GM12878 (cell line): ENCODE data around the gene HOXD12. TPM values are rescaled to one million over a fixed set of nuclear protein-coding genes. Genes with fewer than 3 reads are reported as not detected.

Experiments used
- ATAC-seq: fragments of 200-7000 bp; cut with Tn5 transposase; 3 replicates; pipeline ENCODE4 v1.9.1; 2020; ENCODE audit warnings: mild to moderate bottlenecking, moderate library complexity
- BruUV-seq: library from RNA; stranded (reverse); fragments of 400-500 nt; replicated peaks from 2 replicates; lab custom pipeline; 2021; lab: Mats Ljungman, UMichigan
- CTCF ChIA-PET: fragments of 300-600 bp; sonication (Branson Sonifier 250); formaldehyde crosslinking; extraction: SDS; loops from one replicate; lab custom pipeline; 2021; ENCODE audit warnings: inconsistent platforms; lab: Yijun Ruan, JAX
- POLR2A ChIA-PET: fragments of 350-600 bp; formaldehyde crosslinking; extraction: SDS; loops from one replicate; lab custom pipeline; 2021; ENCODE audit warnings: inconsistent platforms; lab: Charles Lee
- RAD21 ChIA-PET: fragments of 300-600 bp; sonication (Branson Sonifier 250); formaldehyde crosslinking; loops from one replicate; lab custom pipeline; 2023; ENCODE audit warnings: antibody characterized with exemption; ENCODE audit not compliant: unreplicated experiment; lab: Charles Lee
- SMC1A ChIA-PET: fragments of 300-600 bp; sonication (Branson Sonifier 250); formaldehyde crosslinking; loops from one replicate; lab custom pipeline; 2023; ENCODE audit not compliant: unreplicated experiment, uncharacterized antibody; lab: Charles Lee
- DNase-seq: peaks from one replicate; pipeline ENCODE4 v3.0.0-alpha.2; 2011; ENCODE audit warnings: low read depth, low spot score
- FAIRE-seq: peaks from 3 replicates; lab custom pipeline; 2011; peaks lifted over from hg19 to GRCh38; lab: Jason Lieb, UNC
- H2AFZ ChIP-seq: 2 replicates; pipeline ENCODE4 v1.6.0; 2011; ENCODE audit warnings: low read depth, low read length, control low read depth; ENCODE audit not compliant: control insufficient read depth
- H3K27ac ChIP-seq: 2 replicates; pipeline ENCODE4 v1.5.1; 2011; ENCODE audit warnings: control low read depth; ENCODE audit not compliant: control insufficient read depth, insufficient read depth
- H3K27me3 ChIP-seq, 2 experiments: replicated peaks in 1 of 2; 2 replicates each; pipeline versions ENCODE4 v1.6.0 to v1.6.1; 2011; ENCODE audit warnings: low read length in 1 of 2; ENCODE audit not compliant: control insufficient read depth in 2 of 2, insufficient read depth in 2 of 2
- H3K36me3 ChIP-seq, 2 experiments: 2 replicates each; pipeline ENCODE4 v1.5.1; 2011; ENCODE audit warnings: low read length in 1 of 2; ENCODE audit not compliant: control insufficient read depth in 2 of 2, insufficient read depth in 2 of 2
- H3K4me1 ChIP-seq: 2 replicates; pipeline ENCODE4 v1.6.1; 2011; ENCODE audit warnings: mild to moderate bottlenecking, low read length, moderate library complexity, mixed read lengths; ENCODE audit not compliant: control insufficient read depth, insufficient read depth
- H3K4me2 ChIP-seq: 2 replicates; pipeline ENCODE4 v1.6.0; 2011; ENCODE audit warnings: control low read depth; ENCODE audit not compliant: control insufficient read depth, insufficient read depth
- H3K4me3 ChIP-seq: fragments of 200-600 bp; sonication (generic); 2 replicates; pipeline ENCODE4 v1.5.1; 2016
- H3K79me2 ChIP-seq: 2 replicates; pipeline ENCODE4 v1.6.0; 2011; ENCODE audit warnings: low read length; ENCODE audit not compliant: control insufficient read depth, insufficient read depth
- H3K9ac ChIP-seq: 2 replicates; pipeline ENCODE4 v1.8.0; 2011; ENCODE audit warnings: low read length, control low read depth, mixed read lengths; ENCODE audit not compliant: control insufficient read depth, insufficient read depth
- H3K9me3 ChIP-seq: replicated peaks from 3 replicates; pipeline ENCODE4 v1.5.1; 2011; ENCODE audit warnings: mild to moderate bottlenecking, low read length; ENCODE audit not compliant: control insufficient read depth, insufficient read depth
- H4K20me1 ChIP-seq: 2 replicates; pipeline ENCODE4 v1.6.0; 2011; ENCODE audit not compliant: control insufficient read depth, insufficient read depth
- NFYA ChIP-seq: IDR thresholded peaks from 2 replicates; pipeline ENCODE4 v1.6.1; 2011; ENCODE audit warnings: low read depth, mild to moderate bottlenecking, low read length, improper control_type of control experiment, borderline replicate concordance
- SIN3A ChIP-seq: IDR thresholded peaks from 2 replicates; pipeline ENCODE4 v1.6.1; 2012; ENCODE audit warnings: low read depth, low read length, improper control_type of control experiment
- SREBF1 ChIP-seq: IDR thresholded peaks from 2 replicates; pipeline ENCODE4 v1.6.1; 2012; ENCODE audit warnings: mild to moderate bottlenecking, low read length
- WRNIP1 ChIP-seq: IDR thresholded peaks from 2 replicates; pipeline ENCODE4 v1.6.1; 2011; ENCODE audit warnings: low read depth, low read length, improper control_type of control experiment, borderline replicate concordance
- ZBED1 ChIP-seq: IDR thresholded peaks from 2 replicates; pipeline ENCODE4 v1.6.1; 2016; ENCODE audit warnings: borderline replicate concordance
- ZBTB11 ChIP-seq: fragments of 450-650 bp; formaldehyde crosslinking; IDR thresholded peaks from 2 replicates; pipeline ENCODE4 v1.5.0; 2022; ENCODE audit warnings: mild to moderate bottlenecking, missing genetic modification characterization
- WGBS: methylation state at CpG from one replicate; pipeline ENCODE4 v1.1.6; 2016; ENCODE audit warnings: low lambda C conversion rate; ENCODE audit not compliant: insufficient replicate concordance, insufficient coverage; ENCODE audit errors: missing lambda C conversion rate; 5-methylcytosine and 5-hydroxymethylcytosine counted together
- in situ Hi-C: fragments of 300-500 bp; cut with MboI; formaldehyde crosslinking; loops from 9 replicates; pipeline ENCODE4 v1.14.3; 2018; ENCODE audit warnings: mixed read lengths
- intact Hi-C: fragments of 100-400 bp; cut with micrococcal nuclease; formaldehyde crosslinking; loops from one replicate; pipeline ENCODE4 v1.14.2; 2022; ENCODE audit not compliant: unreplicated experiment
- polyA plus RNA-seq, 11 experiments: library from polyadenylated mRNA; depleted of rRNA in 4 of 11; unstranded in 6 of 11; stranded (reverse) in 5 of 11; fragments of >200 nt; fragmentation: Nextera tagmentation in 4 of 11; fragmentation: Illumina TruSeq in 1 of 11; extraction: Ambion mirVana in 4 of 11; extraction: Trizol in 1 of 11; gene quantifications; 1 replicate in 1 of 11; 2 replicates in 10 of 11; pipeline versions ENCODE4 v1.2.1 to v1.2.3, GENCODE V29; 2011 to 2016; ENCODE audit warnings: inconsistent platforms in 2 of 11, missing spikeins in 2 of 11, low read depth in 1 of 11
- total RNA-seq, 4 experiments: library from RNA; depleted of rRNA in 3 of 4; stranded (reverse); fragments of >200 nt in 3 of 4; fragmentation: Illumina TruSeq in 1 of 4; extraction: Trizol in 1 of 4; gene quantifications; 2 replicates each; pipeline versions ENCODE4 v1.2.1 to v1.2.3, GENCODE V29; 2013 to 2021
- TF ChIP-seq, protein P1 (sequence below): fragments of 450-650 bp; formaldehyde crosslinking; IDR thresholded peaks from 2 replicates; pipeline ENCODE4 v1.4.0; 2022; ENCODE audit warnings: mild to moderate bottlenecking, moderate library complexity
- TF ChIP-seq, protein P2 (sequence below): fragments of 150-350 bp; IDR thresholded peaks from 2 replicates; pipeline ENCODE4 v1.6.1; 2014; ENCODE audit warnings: mild to moderate bottlenecking, low read depth, low read length

The HOXD12 gene
- total and polyA plus RNA-seq, 10 of the 15 experiments (the other 5 are each of a cell fraction or from before 2014, with no cell fraction given) = not detected

DNA sequence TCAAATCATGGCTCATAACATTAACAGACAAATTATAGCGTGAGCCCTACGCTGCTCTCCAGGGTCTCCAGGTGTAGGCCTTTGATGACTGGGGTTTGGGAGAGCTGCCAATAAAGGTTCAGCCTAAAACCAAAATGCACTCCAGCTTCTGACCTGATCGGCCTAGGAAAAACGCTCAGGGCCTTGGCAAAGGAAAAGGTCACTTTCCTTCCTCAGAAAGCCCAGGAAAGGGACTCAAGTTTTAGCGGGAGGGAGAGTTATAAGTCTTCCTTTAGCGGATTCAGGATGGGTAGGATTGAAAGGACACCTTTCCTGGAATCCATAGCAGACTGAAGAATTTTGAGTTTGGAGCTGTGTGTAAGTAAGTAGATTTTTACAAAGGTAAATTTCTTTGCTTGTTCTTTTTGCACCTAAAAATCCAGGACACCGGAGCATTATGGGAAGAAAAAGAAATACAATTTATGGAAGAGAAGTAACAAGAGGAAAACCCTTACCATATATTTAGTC lies 24.6 kb upstream of the HOXD12 start:
- ChIA-PET CTCF (interaction anchor here (0.8 to 2.0 kb wide), 3 partner anchors 23 to 387 kb away, joined by 3 to 8 read pairs (median 5); no protein-coding TSS in a partner anchor), RAD21 (no interaction called here), SMC1A (interaction anchor here (1.1 to 1.6 kb wide), 2 partner anchors 10 to 385 kb away, joined by 3 to 4 read pairs; no protein-coding TSS in a partner anchor), POLR2A (no interaction called here)
- Histone ChIP-seq H3K27ac (no peak overlapping the region), H3K36me3 (no peaks in the 10 kb centered on the region), H3K9me3 (no peaks in the 10 kb centered on the region; the same call in 1 of the 3 replicates), H3K27me3 (peaks cover 6 to 35% of the 10 kb centered on the region in 2 experiments), H2AFZ (no peak overlapping the region), H3K79me2 (no peaks in the 10 kb centered on the region), H3K4me3 (no peak overlapping the region), H3K4me1 (no peaks in the 10 kb centered on the region), H3K9ac (no peak overlapping the region), H4K20me1 (no peaks in the 10 kb centered on the region), H3K4me2 (no peak overlapping the region)
- no TSS peak for BruUV-seq
- in situ Hi-C loops = no loop called here
- 12% methylated on average over 7 of the region's 7 CpGs for WGBS
- intact Hi-C loops = no loop called here
- ATAC-seq (no peak), FAIRE-seq (no peak), DNase-seq (no peak)
- TF ChIP-seq WRNIP1 = no peak
- TF ChIP-seq SIN3A = no peak
- TF ChIP-seq, protein P1, sequence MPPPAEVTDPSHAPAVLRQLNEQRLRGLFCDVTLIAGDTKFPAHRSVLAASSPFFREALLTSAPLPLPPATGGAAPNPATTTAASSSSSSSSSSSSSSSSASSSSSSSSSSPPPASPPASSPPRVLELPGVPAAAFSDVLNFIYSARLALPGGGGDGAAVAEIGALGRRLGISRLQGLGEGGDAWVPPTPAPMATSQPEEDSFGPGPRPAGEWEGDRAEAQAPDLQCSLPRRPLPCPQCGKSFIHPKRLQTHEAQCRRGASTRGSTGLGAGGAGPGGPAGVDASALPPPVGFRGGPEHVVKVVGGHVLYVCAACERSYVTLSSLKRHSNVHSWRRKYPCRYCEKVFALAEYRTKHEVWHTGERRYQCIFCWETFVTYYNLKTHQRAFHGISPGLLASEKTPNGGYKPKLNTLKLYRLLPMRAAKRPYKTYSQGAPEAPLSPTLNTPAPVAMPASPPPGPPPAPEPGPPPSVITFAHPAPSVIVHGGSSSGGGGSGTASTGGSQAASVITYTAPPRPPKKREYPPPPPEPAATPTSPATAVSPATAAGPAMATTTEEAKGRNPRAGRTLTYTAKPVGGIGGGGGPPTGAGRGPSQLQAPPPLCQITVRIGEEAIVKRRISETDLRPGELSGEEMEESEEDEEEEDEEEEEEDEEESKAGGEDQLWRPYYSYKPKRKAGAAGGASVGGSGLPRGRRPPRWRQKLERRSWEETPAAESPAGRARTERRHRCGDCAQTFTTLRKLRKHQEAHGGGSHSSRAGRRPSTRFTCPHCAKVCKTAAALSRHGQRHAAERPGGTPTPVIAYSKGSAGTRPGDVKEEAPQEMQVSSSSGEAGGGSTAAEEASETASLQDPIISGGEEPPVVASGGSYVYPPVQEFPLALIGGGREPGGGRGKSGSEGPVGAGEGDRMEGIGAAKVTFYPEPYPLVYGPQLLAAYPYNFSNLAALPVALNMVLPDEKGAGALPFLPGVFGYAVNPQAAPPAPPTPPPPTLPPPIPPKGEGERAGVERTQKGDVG (CRISPR knock-in tag) = no peak
- TF ChIP-seq, protein P2, sequence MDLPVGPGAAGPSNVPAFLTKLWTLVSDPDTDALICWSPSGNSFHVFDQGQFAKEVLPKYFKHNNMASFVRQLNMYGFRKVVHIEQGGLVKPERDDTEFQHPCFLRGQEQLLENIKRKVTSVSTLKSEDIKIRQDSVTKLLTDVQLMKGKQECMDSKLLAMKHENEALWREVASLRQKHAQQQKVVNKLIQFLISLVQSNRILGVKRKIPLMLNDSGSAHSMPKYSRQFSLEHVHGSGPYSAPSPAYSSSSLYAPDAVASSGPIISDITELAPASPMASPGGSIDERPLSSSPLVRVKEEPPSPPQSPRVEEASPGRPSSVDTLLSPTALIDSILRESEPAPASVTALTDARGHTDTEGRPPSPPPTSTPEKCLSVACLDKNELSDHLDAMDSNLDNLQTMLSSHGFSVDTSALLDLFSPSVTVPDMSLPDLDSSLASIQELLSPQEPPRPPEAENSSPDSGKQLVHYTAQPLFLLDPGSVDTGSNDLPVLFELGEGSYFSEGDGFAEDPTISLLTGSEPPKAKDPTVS = no peak
- no peak for TF ChIP-seq SREBF1
- no peak for TF ChIP-seq NFYA
- TF ChIP-seq ZBED1 = no peak
- no peak for TF ChIP-seq ZBTB11 (CRISPR knock-in tag)
